ENCODE measurements around the gene CISD2. TPM values are rescaled to one million over a fixed set of nuclear protein-coding genes. Genes with fewer than 3 reads are reported as not detected.

The CISD2 gene
- total and polyA plus RNA-seq, 2 experiments from 2014 or later, result 34.1 to 102 TPM

- TF ChIP-seq ZNF462 (CRISPR knock-in tag; IDR thresholded peaks at IDR 0.05), result no peak
These were observed 891 bp downstream of the CISD2 start (continued) for GRCh38 chr4:102869569-102870197.

GRCh38 chr4:102871772-102872171 is 3.0 kb downstream of the CISD2 start:
- no peak overlapping the region for H3K4me3 ChIP-seq
- H3K36me3 ChIP-seq (ENCODE audit: insufficient read depth), result peaks cover 14% of the 10 kb centered on the region
- ATAC-seq (no peak), DNase-seq (ENCODE audit: low spot score) (no peak)
- H3K9me2 ChIP-seq (ENCODE audit: insufficient read depth), result no peaks in the 10 kb centered on the region
- Mint-ChIP-seq H3K4me1 (peaks cover 28% of the 10 kb centered on the region), H3K36me3 (ENCODE audit: low read depth) (peaks cover 42% of the 10 kb centered on the region), H3K4me3 (no peak overlapping the region), H3K27ac (peak overlapping the region; percentile 45), H3K9me3 (peaks cover 19% of the 10 kb centered on the region), H3K27me3 (ENCODE audit: insufficient read depth, low read depth, poor library complexity) (peaks cover 4% of the 10 kb centered on the region)
- H3K4me2 ChIP-seq, result no peak overlapping the region
- H3K79me2 ChIP-seq (replicated peaks; ENCODE audit: insufficient read depth), result peaks cover 86% of the 10 kb centered on the region
- no peak overlapping the region; the same call in 1 of the 2 replicates for H3K27ac ChIP-seq (ENCODE audit: low read depth)
- no peaks in the 10 kb centered on the region for H3K27me3 ChIP-seq (ENCODE audit: insufficient read depth)
- H4K20me1 ChIP-seq (replicated peaks; ENCODE audit: insufficient read depth), result 0 out of 2 replicates have a peak, but pooled peaks cover 5% of the 10 kb centered on the region
- no peaks in the 10 kb centered on the region; the same call in 1 of the 2 replicates for H3F3A ChIP-seq (replicated peaks; ENCODE audit: low read depth)
- peaks cover 24% of the 10 kb centered on the region for H3K4me1 ChIP-seq (ENCODE audit: insufficient read depth)
- no peak overlapping the region for H2AFZ ChIP-seq
- TF ChIP-seq CREB1 (CRISPR knock-in tag; IDR thresholded peaks at IDR 0.05; ENCODE audit: low read depth) (no peak), POLR2AphosphoS5 (IDR thresholded peaks at IDR 0.05; ENCODE audit: low read depth) (no peak), ZNF114 (CRISPR knock-in tag; IDR thresholded peaks at IDR 0.05) (no peak), EZH2phosphoT487 (IDR thresholded peaks at IDR 0.05; ENCODE audit: unreplicated experiment) (no peak), ETS1 (IDR thresholded peaks at IDR 0.05) (no peak), REST (IDR thresholded peaks at IDR 0.05; ENCODE audit: unreplicated experiment) (no peak), CTCF (conservative IDR thresholded peaks at IDR 0.05; ENCODE audit: low read depth in 2 of 2) (no peak), EZH2 (IDR thresholded peaks at IDR 0.05; ENCODE audit: low read depth, unreplicated experiment) (no peak), ZNF331 (CRISPR knock-in tag; IDR thresholded peaks at IDR 0.05; ENCODE audit: low read depth) (no peak)
